CD4-positive, alpha-beta memory T cell (primary cell): ENCODE results near the gene RNF208. TPM values are rescaled to one million over a fixed set of nuclear protein-coding genes. Genes with fewer than 3 reads are reported as not detected.

Experiments
- CTCF ChIA-PET: fragments of 350-600 bp; sonication (Branson Sonifier 250); formaldehyde crosslinking; loops from one replicate; lab custom pipeline; 2021; ENCODE audit warnings: inconsistent platforms; ENCODE audit not compliant: partially characterized antibody; lab: Charles Lee
- POLR2A ChIA-PET: fragments of 350-600 bp; sonication (Branson Sonifier 250); formaldehyde crosslinking; loops from one replicate; lab custom pipeline; 2021; ENCODE audit not compliant: partially characterized antibody; lab: Charles Lee
- DNase-seq, 5 donors: peaks; one replicate each; pipeline versions ENCODE4 v3.0.0 to v3.0.0-alpha.2; 2020 to 2022; ENCODE audit warnings: mixed read lengths in 1 of 5
- H3K27ac ChIP-seq: one replicate; pipeline ENCODE4 v1.7.0; 2013; ENCODE audit warnings: low read depth, low read length
- H3K27me3 ChIP-seq: 2 replicates; pipeline ENCODE4 v1.7.0; 2013; ENCODE audit warnings: mild to moderate bottlenecking, low read length, moderate library complexity; ENCODE audit not compliant: insufficient read depth
- H3K36me3 ChIP-seq: 2 replicates; pipeline ENCODE4 v1.7.0; 2013; ENCODE audit warnings: mild to moderate bottlenecking, low read length, moderate library complexity; ENCODE audit not compliant: insufficient read depth
- H3K4me1 ChIP-seq: 2 replicates; pipeline ENCODE4 v1.7.0; 2013; ENCODE audit warnings: mild to moderate bottlenecking, low read length, moderate library complexity; ENCODE audit not compliant: insufficient read depth
- H3K4me3 ChIP-seq, 2 donors: one replicate each; pipeline ENCODE4 v1.7.0; 2013; ENCODE audit warnings: low read length in 2 of 2, mild to moderate bottlenecking in 1 of 2
- H3K9me3 ChIP-seq, 2 donors: one replicate each; pipeline ENCODE4 v1.7.0; 2013; ENCODE audit warnings: low read length in 2 of 2, control low read depth in 1 of 2; ENCODE audit not compliant: control insufficient read depth in 1 of 2
- H3K27ac Mint-ChIP-seq, 7 donors: one replicate each; pipeline ENCODE4 v1.8.0; 2020 to 2021; ENCODE audit warnings: mixed read lengths in 7 of 7, mild to moderate bottlenecking in 6 of 7, inconsistent platforms in 3 of 7, moderate library complexity in 3 of 7
- H3K27me3 Mint-ChIP-seq, 2 donors: one replicate each; pipeline ENCODE4 v1.8.0; 2020 to 2021; ENCODE audit warnings: mixed read lengths in 2 of 2
- H3K36me3 Mint-ChIP-seq, 2 donors: one replicate each; pipeline ENCODE4 v1.8.0; 2020 to 2021; ENCODE audit warnings: mixed read lengths in 2 of 2, inconsistent platforms in 1 of 2, mild to moderate bottlenecking in 1 of 2
- H3K4me1 Mint-ChIP-seq, 4 donors: one replicate each; pipeline ENCODE4 v1.8.0; 2020 to 2021; ENCODE audit warnings: mixed read lengths in 4 of 4, mild to moderate bottlenecking in 1 of 4
- H3K4me3 Mint-ChIP-seq, 8 donors: one replicate each; pipeline ENCODE4 v1.8.0; 2020 to 2021; ENCODE audit warnings: mixed read lengths in 8 of 8, mild to moderate bottlenecking in 7 of 8, moderate library complexity in 6 of 8, inconsistent platforms in 3 of 8
- H3K9me3 Mint-ChIP-seq, 8 donors: one replicate each; pipeline ENCODE4 v1.8.0; 2020 to 2021; ENCODE audit warnings: mixed read lengths in 8 of 8, mild to moderate bottlenecking in 5 of 8, inconsistent platforms in 3 of 8, moderate library complexity in 1 of 8
- intact Hi-C: fragments of 100-400 bp; cut with micrococcal nuclease; formaldehyde crosslinking; loops from one replicate; pipeline ENCODE4 v1.15.1; 2023
- polyA plus RNA-seq, 2 donors: library from polyadenylated mRNA; unstranded; fragments of 300-500 nt; fragmentation: Illumina TruSeq; gene quantifications; one replicate each; pipeline ENCODE4 v1.2.3, GENCODE V29; 2021
- total RNA-seq, 2 experiments: library from RNA; stranded (reverse); gene quantifications; one replicate each; pipeline ENCODE4 v1.2.3, GENCODE V29; 2021

The RNF208 gene
- total and polyA plus RNA-seq, 4 experiments from 2014 or later = 0.64 to 1.3 TPM; not detected in 2

- Histone ChIP-seq H3K27me3 (no peaks in the 10 kb centered on the region), H3K36me3 (peaks cover 9% of the 10 kb centered on the region), H3K9me3 (no peaks in the 10 kb centered on the region), H3K4me3 (no peak overlapping the region), H3K4me1 (peaks cover 5% of the 10 kb centered on the region), H3K27ac (no peak overlapping the region)
- peaks cover 0 to 2% (median 0%) of the 10 kb centered on the region in 8 donors for H3K9me3 Mint-ChIP-seq
- no peak overlapping the region for H3K4me3 Mint-ChIP-seq
- no peaks in the 10 kb centered on the region for H3K27me3 Mint-ChIP-seq
- intact Hi-C loops = no loop called here
- ChIA-PET POLR2A (interaction anchor here (1.2 kb wide), 1 partner anchor 47 kb away, joined by 4 read pairs; the partner anchor contains the start of gene TPRN), CTCF (interaction anchor here (1.4 kb wide), 1 partner anchor 11 kb away, joined by 6 read pairs; no protein-coding TSS in a partner anchor)
- peaks cover 0 to 15% (median 8%) of the 10 kb centered on the region in 4 donors for H3K4me1 Mint-ChIP-seq
- DNase-seq = no peak
- peak overlapping the region in 1 of 7 donors; percentile 40 for H3K27ac Mint-ChIP-seq
- peaks cover 2 to 3% of the 10 kb centered on the region in 2 donors for H3K36me3 Mint-ChIP-seq
Observed at GRCh38 chr9:137247916-137248175, 25.8 kb upstream of the RNF208 start.

GRCh38 chr9:137247135-137247915 lies 25.3 kb upstream of the RNF208 start:
- peaks cover 0 to 5% (median 0%) of the 10 kb centered on the region in 8 donors for H3K9me3 Mint-ChIP-seq
- no peaks in the 10 kb centered on the region for H3K27me3 Mint-ChIP-seq
- peak in 1 of 5 donors; percentile 27 for DNase-seq
- H3K4me1 Mint-ChIP-seq = peaks cover 5 to 21% (median 13%) of the 10 kb centered on the region in 4 donors
- no peak overlapping the region for H3K27ac ChIP-seq
- ChIA-PET POLR2A (interaction anchor here (1.2 kb wide), 1 partner anchor 47 kb away, joined by 4 read pairs; the partner anchor contains the start of gene TPRN), CTCF (interaction anchor here (1.4 kb wide), 1 partner anchor 11 kb away, joined by 6 read pairs; no protein-coding TSS in a partner anchor)
- no peak overlapping the region for H3K4me3 Mint-ChIP-seq
- peaks cover 10% of the 10 kb centered on the region for H3K4me1 ChIP-seq
- H3K36me3 Mint-ChIP-seq = peaks cover 6 to 8% of the 10 kb centered on the region in 2 donors
- H3K27me3 ChIP-seq = no peaks in the 10 kb centered on the region
- H3K4me3 ChIP-seq = no peak overlapping the region
- H3K9me3 ChIP-seq = no peaks in the 10 kb centered on the region
- H3K27ac Mint-ChIP-seq = peak overlapping the region in 1 of 7 donors; percentile 40
- intact Hi-C loops = no loop called here
- peaks cover 15% of the 10 kb centered on the region for H3K36me3 ChIP-seq

- peaks cover 0 to 9% (median 0%) of the 10 kb centered on the region in 8 donors for H3K9me3 Mint-ChIP-seq
- H3K27me3 Mint-ChIP-seq = peaks cover 0 to 2% of the 10 kb centered on the region in 2 donors
- H3K27ac ChIP-seq = no peak overlapping the region
- H3K4me3 Mint-ChIP-seq = no peak overlapping the region
- CTCF ChIA-PET = interaction anchor here (1.3 kb wide), 1 partner anchor 9 kb away, joined by 5 read pairs; no protein-coding TSS in a partner anchor
- H3K27me3 ChIP-seq = no peaks in the 10 kb centered on the region
- POLR2A ChIA-PET = interaction anchor here (0.8 to 10.3 kb wide), 2 partner anchors 9 to 30 kb away, joined by 3 to 260 read pairs; partner anchors contain the start of genes NELFB and STPG3
- H3K27ac Mint-ChIP-seq = peak overlapping the region in 2 of 7 donors; percentile 42 to 44
- H3K4me3 ChIP-seq = no peak overlapping the region
- peak in 1 of 5 donors; percentile 38 for DNase-seq
- H3K36me3 ChIP-seq = peaks cover 18% of the 10 kb centered on the region
- intact Hi-C loops = no loop called here
- peaks cover 6 to 27% (median 19%) of the 10 kb centered on the region in 4 donors for H3K4me1 Mint-ChIP-seq
- peaks cover 10 to 11% of the 10 kb centered on the region in 2 donors for H3K36me3 Mint-ChIP-seq
- peaks cover 16% of the 10 kb centered on the region for H3K4me1 ChIP-seq
- H3K9me3 ChIP-seq = no peaks in the 10 kb centered on the region
Observed at GRCh38 chr9:137245450-137246421, 23.7 kb upstream of the RNF208 start.

- CTCF ChIA-PET = interaction anchor here (0.6 to 1.3 kb wide), 3 partner anchors 8 to 110 kb away, joined by 3 to 5 read pairs (median 3); no protein-coding TSS in a partner anchor
- H3K4me1 Mint-ChIP-seq = peaks cover 6 to 28% (median 20%) of the 10 kb centered on the region in 4 donors
- H3K27ac ChIP-seq = no peak overlapping the region
Observed at GRCh38 chr9:137244486-137245449, 22.7 kb upstream of the RNF208 start.

GRCh38 chr9:137243626-137244485 lies 21.8 kb upstream of the RNF208 start:
- no peaks in the 10 kb centered on the region for H3K9me3 ChIP-seq
- ChIA-PET POLR2A (interaction anchor here (0.6 to 10.3 kb wide), 5 partner anchors 10 to 116 kb away, joined by 3 to 260 read pairs (median 36); partner anchors contain the start of genes CYSRT1, NELFB, RNF208 and STPG3), CTCF (interaction anchor here (0.6 to 2.5 kb wide), 2 partner anchors 10 to 25 kb away, joined by 3 to 7 read pairs; partner anchors contain the start of gene NELFB)
- H3K4me1 Mint-ChIP-seq = peaks cover 6 to 35% (median 22%) of the 10 kb centered on the region in 4 donors
- H3K36me3 ChIP-seq = peaks cover 18% of the 10 kb centered on the region
- H3K27ac Mint-ChIP-seq = peak overlapping the region in 4 of 7 donors; percentile 41 to 86 (median 69)
- H3K4me3 ChIP-seq = no peak overlapping the region
- intact Hi-C loops = loop anchor here (5.0 kb wide), 1 partner anchor 363 kb away; the partner anchor contains the start of gene ARRDC1
- peaks cover 25% of the 10 kb centered on the region for H3K4me1 ChIP-seq
- DNase-seq = no peak
- peaks cover 0 to 9% (median 0%) of the 10 kb centered on the region in 8 donors for H3K9me3 Mint-ChIP-seq
- H3K4me3 Mint-ChIP-seq = peak overlapping the region in 6 of 8 donors; percentile 8 to 80 (median 41)
- H3K27me3 Mint-ChIP-seq = peaks cover 0 to 2% of the 10 kb centered on the region in 2 donors
- no peak overlapping the region for H3K27ac ChIP-seq
- peaks cover 10 to 12% of the 10 kb centered on the region in 2 donors for H3K36me3 Mint-ChIP-seq
- H3K27me3 ChIP-seq = no peaks in the 10 kb centered on the region

More at GRCh38 chr9:137244486-137245449, 22.7 kb upstream of the RNF208 start:
- H3K4me3 ChIP-seq = no peak overlapping the region
- no peaks in the 10 kb centered on the region for H3K27me3 ChIP-seq
- H3K36me3 ChIP-seq = peaks cover 18% of the 10 kb centered on the region
- H3K9me3 ChIP-seq = no peaks in the 10 kb centered on the region
- peak overlapping the region in 2 of 7 donors; percentile 41 to 86 for H3K27ac Mint-ChIP-seq
- H3K4me3 Mint-ChIP-seq = peak overlapping the region in 1 of 8 donors; percentile 26
- intact Hi-C loops = loop anchor here (5.0 kb wide), 1 partner anchor 363 kb away; the partner anchor contains the start of gene ARRDC1
- no peak for DNase-seq
- H3K4me1 ChIP-seq = peaks cover 18% of the 10 kb centered on the region
- H3K27me3 Mint-ChIP-seq = peaks cover 0 to 2% of the 10 kb centered on the region in 2 donors
- H3K9me3 Mint-ChIP-seq = peaks cover 0 to 9% (median 0%) of the 10 kb centered on the region in 8 donors
- peaks cover 10 to 11% of the 10 kb centered on the region in 2 donors for H3K36me3 Mint-ChIP-seq
- POLR2A ChIA-PET = interaction anchor here (0.8 to 10.3 kb wide), 4 partner anchors 9 to 115 kb away, joined by 3 to 260 read pairs (median 31); partner anchors contain the start of genes CYSRT1, NELFB, RNF208 and STPG3
